GM19035 (cell line): ENCODE data around the gene EDARADD.

Experiments used
- ATAC-seq: cut with Tn5 transposase; IDR thresholded peaks from one replicate; pipeline ENCODE4 v1.9.1; 2021; ENCODE audit not compliant: unreplicated experiment

The EDARADD gene

GRCh38 chr1:236391008-236391407, 3.1 kb upstream of the EDARADD start:
- ATAC-seq: no peak

- ATAC-seq: no peak
Observed at GRCh38 chr1:236392182-236392581, 1.9 kb upstream of the EDARADD start.

GRCh38 chr1:236394879-236395229, 768 bp downstream of the EDARADD start:
- peak; percentile 33 for ATAC-seq

- ATAC-seq: peak; percentile 74
Observed at GRCh38 chr1:236395230-236395946, 1.3 kb downstream of the EDARADD start.

- ATAC-seq: no peak
Observed at GRCh38 chr1:236395947-236396664, 2.0 kb downstream of the EDARADD start.

- no peak for ATAC-seq
Observed at GRCh38 chr1:236396665-236397043, 2.6 kb downstream of the EDARADD start.

- ATAC-seq: no peak
Observed at GRCh38 chr1:236397173-236397759, 3.2 kb downstream of the EDARADD start.

- ATAC-seq: no peak
Observed at GRCh38 chr1:236398538-236398937, 4.5 kb downstream of the EDARADD start.

- no peak for ATAC-seq
Observed at GRCh38 chr1:236400061-236400603, 6.0 kb downstream of the EDARADD start.

GRCh38 chr1:236401698-236402097, 7.6 kb downstream of the EDARADD start:
- ATAC-seq: no peak

- no peak for ATAC-seq
Observed at GRCh38 chr1:236403905-236404696, 10.0 kb downstream of the EDARADD start.

GRCh38 chr1:236407059-236407458, 13.0 kb downstream of the EDARADD start:
- no peak for ATAC-seq

- ATAC-seq: no peak
Observed at GRCh38 chr1:236413688-236414087, 19.6 kb downstream of the EDARADD start.

- no peak for ATAC-seq
Observed at GRCh38 chr1:236416165-236416564, 22.1 kb downstream of the EDARADD start.

- ATAC-seq: no peak
Observed at GRCh38 chr1:236417336-236417735, 23.2 kb downstream of the EDARADD start.

GRCh38 chr1:236419502-236419901, 25.4 kb downstream of the EDARADD start:
- ATAC-seq: no peak

- no peak for ATAC-seq
Observed at GRCh38 chr1:236421022-236421421, 26.9 kb downstream of the EDARADD start.

GRCh38 chr1:236421850-236422516, 27.9 kb downstream of the EDARADD start:
- ATAC-seq: no peak

- no peak for ATAC-seq
Observed at GRCh38 chr1:236422517-236422876, 28.4 kb downstream of the EDARADD start.

GRCh38 chr1:236425031-236425663, 31.1 kb downstream of the EDARADD start:
- peak; percentile 96 for ATAC-seq
